Fibroblast of villous mesenchyme (primary cell): ENCODE data around the gene BEGAIN. TPM values are rescaled to one million over a fixed set of nuclear protein-coding genes. Genes with fewer than 3 reads are reported as not detected.

Source experiments
- DNase-seq: peaks from one replicate; pipeline ENCODE4 v3.0.0-alpha.2; 2010; ENCODE audit warnings: low read depth
- H3K4me3 ChIP-seq: 2 replicates; pipeline ENCODE4 v1.5.1; 2011; ENCODE audit warnings: low read depth, mild to moderate bottlenecking, low read length
- total RNA-seq: library from RNA; depleted of rRNA; stranded (reverse); fragments of >200 nt; gene quantifications from 2 replicates; pipeline ENCODE4 v1.2.3, GENCODE V29; 2012
- TF ChIP-seq, protein P1 (sequence below): IDR thresholded peaks from 2 replicates; pipeline ENCODE4 v1.5.1; 2012; ENCODE audit warnings: low read depth, mild to moderate bottlenecking, low read length; ENCODE audit not compliant: insufficient read depth

Gene BEGAIN
- total RNA-seq, 1 donor: not detected

DNA sequence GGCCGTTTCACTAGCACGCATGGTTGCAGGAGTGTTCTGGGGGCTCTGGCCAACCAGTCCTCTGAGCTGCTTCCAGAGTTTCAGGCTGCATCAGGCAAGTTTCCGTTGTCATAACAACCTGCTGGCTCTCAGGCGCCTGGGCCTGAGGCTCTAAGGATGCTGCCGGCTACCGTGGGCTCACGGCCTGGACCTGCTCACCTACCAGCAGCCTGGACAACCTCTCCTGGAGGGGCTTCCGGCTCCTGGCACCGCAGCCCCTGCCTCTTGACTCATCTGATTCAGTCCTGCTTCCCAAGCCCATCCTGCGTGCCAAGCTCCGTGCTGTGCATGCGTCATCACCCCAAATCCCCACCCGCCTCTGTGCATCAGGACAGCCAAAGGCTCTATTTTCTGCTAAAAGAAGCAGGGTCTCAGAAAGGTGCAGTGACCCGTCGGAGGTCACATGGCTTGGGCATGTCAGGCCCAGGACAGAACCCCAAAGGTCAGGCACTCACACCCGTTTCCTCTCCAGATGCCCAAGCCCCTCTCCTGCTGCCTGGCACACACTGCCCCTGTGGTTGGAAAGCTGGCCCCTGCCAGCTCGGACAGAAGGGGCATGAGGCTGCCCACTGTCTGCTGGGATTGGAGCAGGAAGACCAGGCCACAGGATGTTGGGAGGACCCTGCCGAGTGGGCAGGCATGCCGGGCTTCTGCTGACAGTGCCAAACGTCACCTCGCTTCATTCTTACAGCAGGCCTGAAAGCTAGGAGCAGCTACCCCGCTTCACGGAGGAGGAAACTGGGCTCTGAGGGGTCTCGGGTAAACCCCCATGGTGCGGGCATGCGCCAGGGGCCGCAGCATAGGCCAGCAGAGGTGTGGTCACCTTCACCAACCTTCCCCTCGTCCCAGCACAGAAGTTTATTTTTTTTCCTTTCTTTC, 5.7 kb downstream of the BEGAIN start:
- H3K4me3 ChIP-seq: no peak overlapping the region
- no peak for DNase-seq
- TF ChIP-seq, protein P1, sequence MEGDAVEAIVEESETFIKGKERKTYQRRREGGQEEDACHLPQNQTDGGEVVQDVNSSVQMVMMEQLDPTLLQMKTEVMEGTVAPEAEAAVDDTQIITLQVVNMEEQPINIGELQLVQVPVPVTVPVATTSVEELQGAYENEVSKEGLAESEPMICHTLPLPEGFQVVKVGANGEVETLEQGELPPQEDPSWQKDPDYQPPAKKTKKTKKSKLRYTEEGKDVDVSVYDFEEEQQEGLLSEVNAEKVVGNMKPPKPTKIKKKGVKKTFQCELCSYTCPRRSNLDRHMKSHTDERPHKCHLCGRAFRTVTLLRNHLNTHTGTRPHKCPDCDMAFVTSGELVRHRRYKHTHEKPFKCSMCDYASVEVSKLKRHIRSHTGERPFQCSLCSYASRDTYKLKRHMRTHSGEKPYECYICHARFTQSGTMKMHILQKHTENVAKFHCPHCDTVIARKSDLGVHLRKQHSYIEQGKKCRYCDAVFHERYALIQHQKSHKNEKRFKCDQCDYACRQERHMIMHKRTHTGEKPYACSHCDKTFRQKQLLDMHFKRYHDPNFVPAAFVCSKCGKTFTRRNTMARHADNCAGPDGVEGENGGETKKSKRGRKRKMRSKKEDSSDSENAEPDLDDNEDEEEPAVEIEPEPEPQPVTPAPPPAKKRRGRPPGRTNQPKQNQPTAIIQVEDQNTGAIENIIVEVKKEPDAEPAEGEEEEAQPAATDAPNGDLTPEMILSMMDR: no peak

DNA sequence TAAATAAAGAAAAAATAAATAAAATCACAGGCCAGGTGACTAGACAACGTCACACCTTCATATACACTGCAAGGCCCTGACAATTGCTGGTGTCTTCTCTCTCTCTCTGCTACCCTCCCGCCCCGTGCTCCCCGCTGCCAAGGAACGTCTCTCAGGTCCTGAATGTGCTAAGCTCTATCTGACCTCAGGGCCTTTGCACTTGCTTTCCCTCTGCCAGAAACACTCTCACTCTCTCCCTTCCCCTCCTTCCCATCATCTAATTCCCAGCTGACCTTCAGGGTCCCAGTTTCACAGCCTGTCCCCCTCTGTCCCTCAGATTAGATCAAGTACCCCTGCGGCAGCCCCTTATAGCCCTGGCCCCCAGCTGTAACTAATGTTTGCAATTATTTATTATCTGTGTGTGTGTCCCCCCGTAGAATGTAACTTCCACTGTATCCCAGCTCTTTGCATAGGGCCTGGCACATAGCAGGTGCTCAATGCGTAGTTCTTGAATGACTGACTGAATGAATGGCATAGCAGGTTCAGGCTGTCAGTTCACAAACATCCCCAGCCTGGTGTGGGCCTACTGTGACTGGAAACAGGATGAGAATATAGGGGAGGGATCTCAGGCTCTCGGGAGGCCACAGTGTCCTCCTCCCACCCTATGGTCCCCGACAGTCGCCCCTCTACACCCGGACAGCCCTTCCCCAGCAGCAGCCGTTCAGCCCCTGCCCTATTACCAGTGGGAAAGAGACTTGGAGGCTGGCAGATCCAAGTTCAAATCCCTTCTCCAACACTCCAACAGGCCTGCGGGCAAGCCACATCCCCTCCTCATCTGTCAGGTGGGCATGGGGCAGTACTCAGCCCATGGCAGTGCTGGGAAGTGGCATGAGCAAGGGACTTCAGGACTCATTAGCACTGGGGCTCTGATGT, 6.6 kb downstream of the BEGAIN start:
- TF ChIP-seq, protein P1: no peak
- no peak for DNase-seq
- no peak overlapping the region for H3K4me3 ChIP-seq

DNA sequence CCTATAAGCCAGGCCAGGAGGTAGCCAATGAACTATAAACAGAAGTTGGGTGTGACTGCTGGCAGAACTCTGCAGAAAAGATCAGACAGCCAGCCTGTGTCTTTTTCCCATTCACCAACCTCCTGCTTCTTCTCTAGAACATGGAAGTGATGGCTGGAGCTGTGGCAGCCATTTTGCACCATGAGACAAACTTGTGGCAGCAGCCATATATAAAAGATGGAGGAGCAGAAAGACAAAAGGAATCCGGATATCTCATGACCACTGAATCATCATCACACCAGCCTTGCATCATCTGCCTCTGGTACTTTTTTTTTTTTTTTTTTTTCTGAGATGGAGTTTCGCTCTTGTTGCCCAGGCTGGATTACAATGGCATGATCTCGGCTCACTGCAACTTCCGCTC, 8.7 kb downstream of the BEGAIN start:
- TF ChIP-seq, protein P1: no peak
- DNase-seq: peak; percentile 7
- no peak overlapping the region for H3K4me3 ChIP-seq

DNA sequence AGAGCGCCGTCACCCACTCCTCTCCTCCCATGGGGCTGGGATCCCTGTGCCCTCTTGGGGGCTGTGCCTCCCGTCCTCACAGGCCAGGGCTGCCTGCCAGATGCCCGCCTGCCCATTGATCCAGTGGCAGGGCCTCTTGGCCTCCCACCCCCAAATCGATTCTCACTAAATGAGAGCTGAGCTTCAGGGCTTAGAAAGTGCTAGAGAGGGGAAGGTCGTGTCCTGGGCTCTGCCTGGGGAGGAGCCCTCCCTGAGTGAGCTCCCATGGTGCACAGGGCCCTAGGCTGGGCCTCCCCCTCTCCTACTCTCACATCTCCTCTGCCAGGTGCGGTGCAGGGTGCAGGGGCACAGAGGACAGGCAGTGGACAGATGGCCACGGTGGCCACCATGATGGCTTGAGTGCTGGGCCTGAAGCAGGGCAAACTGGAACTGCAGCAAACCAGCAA, 9.2 kb downstream of the BEGAIN start:
- DNase-seq: no peak
- H3K4me3 ChIP-seq: no peak overlapping the region
- TF ChIP-seq, protein P1: no peak

DNA sequence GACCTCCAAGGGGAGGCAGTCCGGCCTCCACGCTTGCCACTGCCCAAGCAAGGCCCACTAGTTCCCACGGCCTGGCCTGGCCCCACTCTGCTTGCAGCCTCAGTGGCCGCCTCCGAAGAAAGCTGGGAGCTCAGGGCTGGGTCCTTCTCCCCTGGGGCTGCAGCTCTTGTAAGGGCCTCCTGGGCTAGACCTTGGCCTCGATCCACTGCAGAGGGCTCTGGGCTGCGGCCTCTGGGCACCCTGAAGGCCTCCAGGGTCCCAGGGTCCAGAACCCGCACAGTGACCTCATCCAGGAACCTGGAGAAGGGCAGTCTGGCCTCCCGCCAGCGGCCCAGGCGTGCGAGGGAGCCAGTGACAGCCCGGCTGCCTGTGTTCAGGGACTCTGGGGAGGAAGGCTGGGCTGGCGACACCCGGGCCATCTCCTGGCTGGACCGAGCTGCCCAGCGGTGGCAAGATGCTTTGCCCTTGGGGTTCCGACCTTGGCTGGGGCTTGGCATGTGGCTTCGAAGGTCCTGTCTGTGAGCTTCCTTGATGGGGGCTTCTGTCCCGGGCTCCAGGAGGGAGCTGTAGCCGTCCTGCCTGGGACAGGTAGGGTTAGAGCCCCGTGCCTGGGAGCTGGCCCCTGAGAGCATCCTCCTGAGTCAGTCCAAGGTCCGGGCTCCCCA, 9.8 kb downstream of the BEGAIN start:
- DNase-seq: no peak
- no peak overlapping the region for H3K4me3 ChIP-seq
- TF ChIP-seq, protein P1: no peak
